HG02938 (cell line): ENCODE measurements around the gene DGLUCY.
"Not testable (repeated sequence)": the region's sequence is repeated elsewhere in the genome, so short reads cannot be mapped to it uniquely, and the experiment has no call there.

Experiments used
- ATAC-seq: cut with Tn5 transposase; IDR thresholded peaks from one replicate; pipeline ENCODE4 v1.9.1; 2021; ENCODE audit warnings: mild to moderate bottlenecking, moderate library complexity; ENCODE audit not compliant: unreplicated experiment

The DGLUCY gene

DNA sequence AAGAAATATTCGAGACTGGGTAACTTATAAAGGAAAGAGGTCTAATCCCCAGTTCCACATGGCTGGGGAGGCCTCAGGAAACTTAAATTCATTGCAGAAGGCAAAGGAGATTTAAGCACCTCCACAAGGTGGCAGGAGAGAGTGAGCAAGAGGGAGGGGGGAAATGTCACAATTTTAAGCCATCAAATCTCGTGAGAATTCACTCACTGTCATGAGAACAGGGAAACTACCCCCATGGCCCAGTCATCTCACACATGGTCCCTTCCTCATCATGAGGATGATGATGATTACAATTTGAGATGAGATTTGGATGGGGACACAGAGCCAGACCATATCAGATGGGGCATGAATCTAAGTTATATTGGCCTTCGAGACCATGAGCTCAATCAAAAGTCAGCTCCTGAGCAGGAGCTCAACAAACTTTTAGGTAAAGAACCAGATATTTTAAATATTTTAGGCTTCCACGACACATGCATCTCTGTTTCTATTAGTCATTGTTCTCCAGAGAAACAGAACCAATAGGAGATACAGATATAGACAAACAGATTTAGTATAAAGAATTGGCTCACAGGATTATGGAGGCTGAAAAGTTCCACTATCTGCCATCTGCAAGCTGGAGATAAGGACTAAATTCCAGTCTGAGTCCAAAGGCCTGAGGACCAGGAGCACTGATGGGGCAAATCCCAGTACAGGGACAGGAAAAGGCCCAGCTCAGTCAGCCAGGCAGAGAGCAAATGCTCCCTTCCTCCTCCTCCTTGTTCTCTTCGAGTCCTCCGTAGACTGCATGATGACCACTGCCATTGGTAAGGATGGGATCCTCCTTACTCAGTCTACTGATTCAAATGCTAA lies 24.9 kb downstream of the DGLUCY start:
- no peak for ATAC-seq

DNA sequence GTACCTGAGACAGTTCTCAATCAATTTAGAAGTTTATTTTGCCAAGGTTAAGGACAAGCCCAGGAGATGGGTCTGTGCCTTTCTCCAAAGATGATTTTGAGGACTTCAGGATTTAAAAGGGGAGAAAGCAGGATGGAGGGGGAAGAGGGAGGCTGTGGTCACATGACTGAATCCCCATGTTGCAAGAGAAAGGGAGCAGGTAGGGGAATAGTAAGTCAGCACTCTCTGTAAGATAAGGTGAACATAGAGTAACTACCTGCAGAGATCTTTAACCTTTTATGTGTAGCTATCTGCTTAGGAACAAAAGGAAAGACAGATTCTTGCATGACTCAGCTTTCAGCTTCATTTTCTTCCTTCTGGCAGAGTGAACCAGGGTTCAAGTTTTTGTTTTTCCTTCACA lies 25.9 kb downstream of the DGLUCY start:
- ATAC-seq: no peak

DNA sequence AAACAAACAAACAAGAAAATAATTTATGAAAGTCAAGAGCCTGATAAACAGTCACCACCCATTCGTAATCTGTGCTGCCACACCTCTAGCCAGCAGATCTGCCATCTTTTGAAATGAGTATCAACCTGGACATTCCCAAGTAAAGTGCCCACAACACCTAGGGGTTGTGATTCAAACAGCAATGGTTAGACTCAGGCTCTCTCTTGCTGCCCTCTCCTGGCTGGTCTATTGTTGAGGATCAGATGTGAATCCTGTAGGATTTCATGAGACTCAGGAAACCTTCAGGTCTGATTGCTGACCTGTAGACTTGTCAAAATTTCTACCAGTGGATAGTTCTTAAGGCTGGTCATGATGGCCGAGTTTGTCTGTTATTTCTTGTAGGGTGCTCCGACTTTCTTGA lies 26.8 kb downstream of the DGLUCY start:
- no peak for ATAC-seq

DNA sequence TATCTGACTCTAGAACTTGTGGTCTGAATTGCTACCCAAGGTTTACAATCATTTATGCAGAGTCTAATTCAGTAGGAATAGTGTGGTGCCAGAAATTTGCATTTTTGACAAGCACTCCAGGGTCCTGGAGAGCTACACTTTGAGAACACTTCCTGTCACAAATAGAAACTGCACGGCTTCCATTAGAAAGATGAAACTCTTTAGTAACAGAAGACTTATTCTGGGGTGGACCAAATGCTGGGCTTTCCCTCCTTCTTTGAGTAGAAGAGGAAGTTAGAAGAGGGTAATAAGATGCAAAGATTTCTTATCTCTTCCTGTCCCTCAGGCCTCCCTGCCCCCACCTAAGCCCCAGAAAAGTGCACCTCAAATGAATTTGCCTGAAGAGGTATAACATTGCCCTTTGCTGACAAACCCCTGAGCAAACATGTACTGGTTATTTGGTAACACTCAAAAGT lies 28.4 kb downstream of the DGLUCY start:
- peak; percentile 89 for ATAC-seq

DNA sequence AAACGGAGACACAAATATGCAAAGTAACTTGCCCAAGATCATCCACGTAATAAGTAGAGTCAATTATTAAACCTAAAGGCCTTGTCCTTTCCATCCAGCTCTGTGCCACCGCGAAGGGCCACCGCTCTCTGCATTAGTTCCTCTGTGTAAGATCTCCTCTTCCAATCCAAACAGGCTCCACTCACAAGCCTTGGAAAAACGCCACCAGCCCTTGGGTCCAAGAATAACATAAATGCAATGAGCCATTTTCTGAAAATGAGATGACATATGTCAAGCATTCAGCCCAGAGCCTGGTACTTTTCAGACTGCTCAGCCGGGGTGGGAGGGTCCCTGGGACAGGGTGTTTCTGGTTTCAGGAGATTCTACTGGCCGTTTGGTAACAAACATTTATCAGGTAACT lies 30.0 kb downstream of the DGLUCY start:
- ATAC-seq: no peak

DNA sequence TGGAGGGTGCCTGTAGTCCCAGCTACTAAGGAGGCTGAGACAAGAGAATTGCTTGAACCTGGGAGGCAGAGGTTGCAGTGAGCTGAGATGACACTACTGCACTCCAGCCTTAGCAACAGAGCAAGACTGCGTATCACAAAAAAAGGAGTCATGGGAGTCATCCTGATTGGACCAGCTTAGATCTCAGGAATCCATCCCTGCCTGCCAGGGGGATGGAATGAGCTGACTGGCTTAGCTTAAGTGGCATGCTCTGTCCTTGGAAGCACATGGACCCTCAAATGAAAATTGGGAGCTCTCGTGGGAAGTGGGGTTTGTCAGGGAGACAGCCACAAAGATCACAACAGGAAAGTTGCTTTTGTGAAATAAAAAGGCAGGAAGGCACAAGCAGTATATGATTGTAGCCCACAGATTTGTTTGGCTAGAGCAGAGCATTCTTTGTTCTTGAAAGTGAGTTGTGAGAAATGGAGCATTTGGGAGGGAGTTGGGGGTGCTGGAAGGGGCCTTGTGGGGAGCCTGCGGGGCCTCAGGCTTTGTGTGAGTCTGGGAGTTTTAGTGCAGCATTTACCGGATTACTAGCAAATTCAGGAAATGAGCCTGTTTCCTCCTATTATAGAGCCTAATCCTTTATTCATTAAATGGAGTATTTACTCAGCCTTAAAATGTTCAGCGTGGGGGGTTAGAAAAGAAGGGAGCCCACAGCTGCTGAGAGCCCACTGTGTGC lies 30.7 kb downstream of the DGLUCY start:
- no peak for ATAC-seq

DNA sequence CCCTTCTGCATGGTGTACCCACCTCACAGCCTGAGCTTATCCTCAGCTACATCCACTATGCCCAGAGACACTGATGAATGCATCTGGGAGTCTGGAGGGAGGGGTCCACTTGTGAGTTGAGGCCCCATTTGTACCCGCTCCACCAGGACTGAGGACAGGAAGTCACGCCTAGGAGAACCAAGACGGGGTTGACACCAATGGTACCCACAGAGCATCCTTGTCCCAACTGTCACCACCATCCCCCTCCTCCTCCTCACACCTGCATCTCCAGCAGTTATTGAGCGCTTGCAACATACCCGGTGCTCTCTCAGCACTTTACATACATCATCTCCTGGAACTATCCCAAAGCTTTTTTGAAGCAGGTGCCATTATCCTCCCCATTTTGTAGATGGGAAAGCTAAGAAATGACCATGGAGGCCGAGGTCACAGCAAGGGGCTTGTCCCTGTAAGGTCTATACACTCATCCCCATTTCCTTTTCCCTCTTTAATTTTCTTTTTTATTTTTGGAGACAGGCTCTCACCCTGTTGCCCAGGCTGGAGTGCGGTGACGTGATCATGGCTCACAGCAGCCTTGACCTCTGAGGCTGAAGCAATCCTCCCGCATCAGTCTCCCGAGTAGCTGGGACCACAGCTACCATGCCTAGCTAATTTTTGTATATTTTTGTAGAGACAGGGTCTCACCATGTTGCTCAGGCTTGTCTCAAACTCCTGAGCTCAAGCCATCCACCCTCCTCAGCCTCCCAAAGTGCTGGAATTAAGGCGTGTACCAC lies 31.7 kb downstream of the DGLUCY start:
- no peak for ATAC-seq

DNA sequence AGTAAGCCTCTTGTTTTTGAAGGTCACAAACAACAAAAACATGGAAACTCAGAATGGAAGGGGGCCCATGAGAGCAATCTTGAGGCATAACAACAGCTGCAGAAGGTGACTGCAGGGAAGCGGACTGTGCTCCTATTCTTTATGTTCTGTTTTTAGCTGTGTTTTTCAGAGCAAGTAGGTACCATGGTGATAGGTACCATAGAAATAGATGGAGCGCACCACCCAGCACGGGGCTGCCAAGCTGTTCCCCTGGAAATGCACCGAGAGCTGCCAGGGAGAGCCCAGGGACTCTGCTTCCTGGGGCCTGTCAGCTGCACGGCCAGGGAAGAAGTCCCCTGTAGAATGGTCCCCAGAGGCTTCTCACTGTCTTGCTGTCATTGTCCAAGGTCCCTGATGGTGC lies 32.8 kb downstream of the DGLUCY start:
- ATAC-seq: no peak

DNA sequence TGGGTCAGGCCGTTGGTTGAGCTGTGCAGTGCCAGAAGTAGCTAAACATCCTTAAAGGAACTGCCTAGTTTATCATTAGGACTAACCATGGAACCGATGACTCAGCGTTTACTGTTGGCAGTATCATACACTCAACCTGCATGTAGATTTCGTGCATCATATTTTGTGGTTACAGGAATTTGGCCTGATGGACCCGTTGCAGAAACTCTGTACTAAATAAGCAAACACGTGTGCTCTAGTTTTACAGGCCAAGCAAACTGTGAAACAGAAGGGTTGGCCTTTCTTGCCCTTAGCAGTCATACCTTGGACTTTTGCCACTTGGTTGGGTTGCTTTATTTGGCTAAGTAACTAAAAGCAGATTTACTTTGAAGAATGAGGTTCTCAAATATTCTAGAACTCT lies 35.6 kb downstream of the DGLUCY start:
- no peak for ATAC-seq

DNA sequence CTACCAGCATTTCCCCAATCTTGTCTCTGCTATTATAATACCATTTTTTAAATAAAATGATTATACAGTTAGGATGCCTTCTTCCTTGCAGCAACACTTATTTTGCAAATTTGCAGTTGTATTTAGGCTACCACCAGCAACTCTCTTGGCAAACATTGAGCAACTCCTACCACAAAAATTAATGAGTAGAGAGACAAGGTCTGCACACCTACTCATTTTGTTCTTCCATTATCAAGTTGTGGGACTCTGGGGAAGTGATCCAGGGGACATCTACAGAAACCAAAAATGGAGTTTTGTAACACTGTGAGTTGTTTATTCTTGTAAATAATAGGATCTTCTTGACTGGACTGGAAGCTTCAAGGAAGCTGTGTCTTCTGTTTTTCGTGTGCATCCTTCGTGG lies 38.6 kb downstream of the DGLUCY start:
- ATAC-seq: no peak

DNA sequence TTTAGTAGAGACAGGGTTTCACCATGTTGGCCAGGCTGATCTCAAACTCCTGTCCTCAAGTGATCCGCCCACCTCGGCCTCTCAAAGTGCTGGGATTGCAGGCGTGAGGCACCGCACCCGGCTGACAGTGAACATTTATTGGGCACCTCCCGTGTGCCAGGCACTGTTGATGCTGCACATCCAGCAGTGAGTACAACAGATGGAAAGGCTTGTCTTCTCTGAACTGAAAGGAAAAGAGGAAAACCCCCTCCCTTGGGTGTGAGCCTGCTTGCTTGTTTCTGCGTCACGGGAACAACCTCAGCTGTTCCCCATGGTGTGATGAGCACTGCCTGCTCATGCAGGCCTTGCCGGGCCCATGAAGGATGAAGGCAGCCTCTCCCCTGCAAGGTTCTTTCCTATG lies 39.5 kb downstream of the DGLUCY start:
- ATAC-seq: no peak

DNA sequence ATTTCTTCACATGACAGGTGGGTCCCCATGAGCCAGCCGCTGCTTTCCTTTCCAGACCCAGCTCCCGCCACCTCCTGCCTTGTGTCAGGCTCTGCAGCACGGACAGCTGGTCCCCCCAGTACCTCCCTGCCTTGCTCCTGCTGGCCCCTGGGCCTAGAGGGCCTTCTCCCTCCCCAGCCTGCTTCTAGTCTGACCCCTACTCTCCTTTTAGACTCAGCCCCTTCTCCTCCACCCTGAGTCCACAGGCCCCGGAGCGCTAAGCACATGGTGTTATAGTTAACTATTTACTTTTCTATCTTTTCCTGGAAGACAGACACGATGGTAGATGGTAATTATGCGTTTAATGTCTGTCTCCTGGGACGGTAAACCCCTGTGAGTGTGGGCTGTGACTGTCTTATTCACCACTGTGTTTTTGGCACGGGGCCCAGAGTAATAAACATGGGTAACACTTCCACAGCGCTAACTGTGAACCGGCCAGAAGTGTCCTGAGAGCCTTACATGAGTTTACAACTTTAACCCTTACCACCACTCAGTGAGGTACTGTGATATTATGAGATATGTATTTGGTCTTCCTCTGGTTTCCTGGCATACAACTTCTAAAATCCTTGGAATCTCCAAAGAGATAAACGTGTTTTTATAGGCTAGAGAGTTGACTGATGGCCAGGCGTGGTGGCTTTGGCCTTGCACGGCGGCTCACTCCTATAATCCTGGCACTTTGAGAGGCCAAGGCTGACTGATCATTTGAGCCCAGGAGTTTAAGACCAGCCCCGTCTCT lies 41.2 kb downstream of the DGLUCY start:
- ATAC-seq: no peak

DNA sequence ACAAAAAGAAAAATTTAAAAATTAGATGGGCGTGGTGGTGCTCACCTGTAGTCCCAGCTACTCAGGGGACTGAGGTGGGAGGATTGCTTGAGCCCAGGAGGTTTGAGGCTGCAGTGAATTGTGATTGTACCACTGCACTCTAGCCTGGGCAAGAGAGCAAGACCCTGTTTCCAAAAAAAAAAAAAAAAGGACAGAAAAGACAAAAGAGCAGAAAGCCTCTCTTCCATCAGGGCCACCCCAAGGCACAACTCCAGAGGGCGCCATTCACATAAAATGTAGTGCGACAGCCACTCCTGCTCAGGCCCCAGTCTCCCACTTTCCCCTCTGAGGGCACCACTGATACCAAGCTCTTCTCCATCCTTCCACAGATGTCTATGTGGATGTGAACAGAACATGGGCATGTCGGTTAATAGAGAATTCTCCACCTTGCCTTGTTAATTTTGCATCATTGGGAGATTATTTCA lies 41.8 kb downstream of the DGLUCY start:
- ATAC-seq: no peak

DNA sequence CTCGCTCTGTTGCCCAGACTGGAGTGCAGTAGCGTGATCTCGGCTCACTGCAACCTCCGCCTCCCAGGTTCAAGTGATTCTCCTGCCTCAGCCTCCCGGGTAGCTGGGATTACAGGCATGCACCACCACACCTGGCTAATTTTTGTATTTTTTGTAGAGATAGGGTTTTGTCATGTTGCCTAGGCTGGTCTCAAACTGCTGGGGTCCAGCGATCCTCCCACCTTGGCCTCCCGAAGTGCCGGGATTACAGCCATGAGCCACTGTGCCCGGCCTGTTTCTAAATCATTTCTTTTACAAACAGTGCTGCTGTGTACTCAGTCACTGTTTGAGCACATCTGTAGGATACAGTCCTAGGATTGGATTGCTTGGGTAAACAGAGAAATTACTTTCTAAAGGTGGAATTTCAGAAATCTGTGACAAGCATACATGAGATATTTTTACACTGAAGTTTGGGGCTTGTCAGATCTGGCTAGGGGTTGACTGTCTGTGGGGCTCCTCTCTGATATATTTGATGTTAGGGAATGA lies 42.3 kb downstream of the DGLUCY start:
- not testable (repeated sequence) for ATAC-seq

DNA sequence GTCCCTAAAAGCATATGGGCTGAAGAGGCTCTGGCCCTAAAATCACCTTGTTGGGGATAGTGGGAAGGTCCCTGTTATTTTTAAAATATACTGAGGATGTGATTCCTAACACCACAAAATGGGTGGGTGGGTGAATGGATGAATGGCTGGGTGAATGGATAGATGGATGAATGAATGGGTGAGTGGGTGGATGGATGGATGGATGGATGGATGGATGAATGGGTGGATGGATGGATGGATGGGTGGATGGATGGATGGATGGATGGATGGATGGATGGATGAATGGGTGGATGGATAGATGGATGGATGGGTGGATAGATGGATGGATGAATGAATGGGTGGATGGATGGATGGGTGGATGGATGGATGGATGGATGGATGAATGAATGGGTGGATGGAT lies 43.0 kb downstream of the DGLUCY start:
- not testable (repeated sequence) for ATAC-seq

DNA sequence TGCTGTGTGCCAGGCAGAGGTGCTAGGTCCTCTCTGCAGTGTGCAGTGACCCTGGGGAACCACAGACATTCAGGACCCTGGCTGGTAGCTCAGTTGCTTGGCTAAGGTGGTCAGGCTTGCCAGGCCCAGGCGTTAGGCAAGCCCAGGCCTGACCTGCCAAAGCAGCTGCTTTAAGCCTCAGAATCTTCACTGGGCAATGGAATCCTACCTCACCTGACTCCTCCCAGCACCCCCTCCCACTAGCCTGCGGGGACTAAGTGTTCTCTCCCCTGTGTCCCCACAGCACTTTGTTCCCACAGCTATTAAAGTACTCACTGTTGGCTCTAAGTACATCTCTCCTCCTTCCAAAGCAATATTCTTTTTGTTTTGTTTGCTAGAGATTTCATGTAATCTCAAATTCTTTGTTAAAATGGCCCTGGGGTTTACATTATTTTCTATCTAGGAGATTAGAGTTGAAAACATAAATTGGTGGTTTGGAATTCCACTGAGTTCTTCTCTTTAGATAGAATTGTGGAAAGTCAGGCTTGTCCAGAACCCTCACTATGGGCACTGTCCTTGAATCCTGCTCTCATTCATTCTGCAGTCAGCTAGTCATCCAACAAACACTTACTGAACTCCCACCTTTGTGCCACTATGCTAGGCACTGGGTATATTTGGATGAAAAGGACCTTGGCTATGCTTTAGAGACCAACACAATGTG lies 44.4 kb downstream of the DGLUCY start:
- ATAC-seq: no peak

DNA sequence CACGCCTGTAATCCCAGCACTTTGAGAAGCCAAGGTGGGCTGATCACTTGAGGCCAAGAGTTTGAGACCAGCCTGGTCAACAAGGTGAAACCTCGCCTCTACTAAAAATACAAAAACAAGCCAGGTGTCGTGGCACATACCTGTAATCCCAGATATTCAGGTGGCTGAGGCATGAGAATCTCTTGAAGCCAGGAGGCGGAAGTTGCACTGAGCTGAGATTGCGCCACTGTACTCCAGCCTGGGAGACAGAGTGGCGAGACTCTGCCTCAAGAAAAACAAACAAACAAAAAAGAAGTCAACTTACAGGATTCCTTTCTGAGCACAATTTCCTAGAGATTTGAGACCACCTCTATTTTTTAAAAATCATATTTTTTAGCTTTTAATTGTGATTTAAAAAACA lies 45.3 kb downstream of the DGLUCY start:
- no peak for ATAC-seq

DNA sequence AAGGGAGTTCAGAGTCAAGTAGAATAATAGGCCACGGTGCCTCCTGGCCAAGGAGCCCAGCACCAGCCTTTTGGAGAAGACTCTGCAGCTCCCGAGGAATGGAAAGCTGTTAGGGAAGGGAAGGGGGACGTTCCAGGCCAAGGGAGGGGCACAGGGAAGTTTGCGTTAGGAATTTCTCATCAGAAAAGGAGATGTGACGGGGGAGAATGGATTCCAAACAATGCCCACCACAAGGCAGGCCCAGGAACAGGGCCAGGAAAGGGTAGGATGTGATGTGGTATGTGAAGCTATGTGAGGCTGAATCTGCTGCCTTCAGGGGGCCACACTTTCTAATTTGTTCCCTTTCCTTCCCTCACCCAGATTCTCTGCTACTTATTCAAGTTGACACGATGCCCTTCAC lies 46.0 kb downstream of the DGLUCY start:
- no peak for ATAC-seq

DNA sequence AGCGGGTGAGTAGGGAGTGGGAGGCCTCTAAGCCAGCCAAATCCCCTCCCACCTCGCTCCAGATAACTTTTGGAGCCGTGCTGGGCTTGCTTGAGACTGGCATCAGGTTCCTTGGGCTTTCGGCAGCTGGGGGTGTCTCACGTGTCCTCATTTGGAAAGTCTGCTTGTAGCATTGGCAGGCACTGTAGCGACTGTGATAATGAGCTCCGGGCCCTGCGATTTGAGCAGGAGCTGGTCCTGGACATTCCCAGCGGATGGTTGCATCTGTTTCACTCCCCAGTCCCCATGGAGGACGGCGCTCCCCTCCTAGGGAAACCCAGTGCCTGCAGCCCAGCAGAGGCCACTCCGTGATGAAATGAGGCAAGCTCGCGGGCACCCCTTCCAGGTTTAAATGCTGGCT lies 49.4 kb downstream of the DGLUCY start:
- ATAC-seq: no peak

DNA sequence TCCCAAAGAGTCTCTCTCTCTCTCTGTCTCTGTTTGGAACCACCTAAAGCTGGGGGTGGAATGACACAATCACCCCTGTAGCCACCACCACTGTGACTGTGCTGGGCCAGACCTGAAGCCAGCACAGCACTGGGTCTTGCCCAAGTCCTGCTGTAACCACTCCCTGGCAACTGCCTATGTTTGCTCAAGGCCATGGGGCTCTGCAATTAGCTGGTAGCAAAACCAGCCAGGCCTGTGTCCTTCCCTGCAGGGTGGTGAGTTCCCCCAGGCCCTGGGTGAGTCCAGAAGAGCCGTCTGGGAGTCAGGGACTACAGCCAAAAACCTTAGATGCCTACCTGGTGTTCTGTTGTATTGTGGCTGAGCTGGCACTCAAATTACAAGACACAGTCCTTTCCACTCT lies 50.8 kb downstream of the DGLUCY start:
- ATAC-seq: no peak
